GM18508 (cell line): ENCODE data around the gene AP3D1.
"Not testable (repeated sequence)": the region's sequence is repeated elsewhere in the genome, so short reads cannot be mapped to it uniquely, and the experiment has no call there.

ENCODE experiments used
- ATAC-seq: cut with Tn5 transposase; IDR thresholded peaks from one replicate; pipeline ENCODE4 v1.9.1; 2021; ENCODE audit warnings: moderate number of reproducible peaks; ENCODE audit not compliant: insufficient read depth, unreplicated experiment

The AP3D1 gene

GRCh38 chr19:2091926-2092525 lies 59.3 kb downstream of the AP3D1 start:
- ATAC-seq = not testable (repeated sequence)

GRCh38 chr19:2089727-2090053 lies 61.7 kb downstream of the AP3D1 start:
- ATAC-seq = no peak

GRCh38 chr19:2089001-2089711 lies 62.2 kb downstream of the AP3D1 start:
- ATAC-seq = no peak

GRCh38 chr19:2087621-2088100 lies 63.7 kb downstream of the AP3D1 start:
- no peak for ATAC-seq

GRCh38 chr19:2086695-2087620 lies 64.4 kb downstream of the AP3D1 start:
- not testable (repeated sequence) for ATAC-seq

GRCh38 chr19:2084993-2085720 lies 66.2 kb downstream of the AP3D1 start:
- no peak for ATAC-seq

GRCh38 chr19:2083174-2083854 lies 68.1 kb downstream of the AP3D1 start:
- ATAC-seq = no peak

- no peak for ATAC-seq
Measured at GRCh38 chr19:2081873-2082810, 69.2 kb downstream of the AP3D1 start.

GRCh38 chr19:2080336-2080988 lies 70.9 kb downstream of the AP3D1 start:
- no peak for ATAC-seq

- no peak for ATAC-seq
Measured at GRCh38 chr19:2079865-2080301, 71.5 kb downstream of the AP3D1 start.

GRCh38 chr19:2079076-2079864 lies 72.1 kb downstream of the AP3D1 start:
- no peak for ATAC-seq

- no peak for ATAC-seq
Measured at GRCh38 chr19:2077833-2078619, 73.3 kb downstream of the AP3D1 start.

GRCh38 chr19:2077398-2077797 lies 74.0 kb downstream of the AP3D1 start:
- ATAC-seq = no peak

GRCh38 chr19:2076526-2076944 lies 74.8 kb downstream of the AP3D1 start:
- ATAC-seq = no peak

- no peak for ATAC-seq
Measured at GRCh38 chr19:2072757-2073551, 78.4 kb downstream of the AP3D1 start.
